ENCODE data around the gene GFOD2. TPM values are rescaled to one million over a fixed set of nuclear protein-coding genes. Genes with fewer than 3 reads are reported as not detected.

GFOD2 gene
- total RNA-seq, 1 donor from 2014 or later, result 86.7 TPM

DNA sequence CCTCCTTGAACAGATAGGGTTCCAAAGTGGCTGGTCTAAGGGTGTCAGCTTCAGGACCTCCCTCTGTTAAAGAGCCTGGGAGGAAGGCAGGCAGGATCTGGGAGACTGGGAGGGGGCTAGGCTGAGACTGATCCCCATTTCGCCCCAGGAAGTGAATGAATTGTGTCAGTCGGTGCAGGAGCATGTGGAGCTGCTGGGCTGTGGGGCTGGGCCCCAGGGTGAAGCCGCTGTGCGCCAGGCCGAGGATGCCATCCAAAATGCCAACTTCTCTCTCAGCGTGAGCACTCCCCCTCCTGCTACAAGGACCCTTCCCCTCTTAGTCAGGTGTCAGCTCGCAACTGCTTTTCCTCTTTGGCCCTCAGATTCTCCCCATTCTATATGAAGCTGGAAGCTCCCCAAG, 68.1 kb downstream of the GFOD2 start:
- no peak for DNase-seq
- peaks cover 16% of the 10 kb centered on the region for H3K36me3 Mint-ChIP-seq (ENCODE audit: unreplicated experiment)

DNA sequence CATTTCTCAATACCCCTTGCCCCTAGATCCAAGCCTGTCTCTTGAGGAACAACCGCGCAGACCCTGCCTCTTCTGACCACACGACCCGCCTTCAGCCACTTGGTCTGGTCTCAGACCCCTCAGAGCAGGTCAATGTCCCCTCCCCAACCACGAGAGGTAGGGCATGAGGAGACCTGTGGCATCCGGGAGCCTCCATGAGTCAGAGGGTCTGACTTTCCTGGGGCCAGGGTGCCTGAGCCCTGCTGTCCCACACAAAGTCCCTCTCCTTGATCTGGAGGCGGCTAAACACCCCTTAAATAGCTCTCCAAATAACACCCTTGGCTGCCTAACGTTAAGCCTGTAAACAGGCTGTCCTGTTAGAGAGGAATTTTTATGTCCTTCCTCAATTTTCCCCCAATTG, 69.1 kb downstream of the GFOD2 start:
- DNase-seq, result no peak
- TF ChIP-seq, protein P1, sequence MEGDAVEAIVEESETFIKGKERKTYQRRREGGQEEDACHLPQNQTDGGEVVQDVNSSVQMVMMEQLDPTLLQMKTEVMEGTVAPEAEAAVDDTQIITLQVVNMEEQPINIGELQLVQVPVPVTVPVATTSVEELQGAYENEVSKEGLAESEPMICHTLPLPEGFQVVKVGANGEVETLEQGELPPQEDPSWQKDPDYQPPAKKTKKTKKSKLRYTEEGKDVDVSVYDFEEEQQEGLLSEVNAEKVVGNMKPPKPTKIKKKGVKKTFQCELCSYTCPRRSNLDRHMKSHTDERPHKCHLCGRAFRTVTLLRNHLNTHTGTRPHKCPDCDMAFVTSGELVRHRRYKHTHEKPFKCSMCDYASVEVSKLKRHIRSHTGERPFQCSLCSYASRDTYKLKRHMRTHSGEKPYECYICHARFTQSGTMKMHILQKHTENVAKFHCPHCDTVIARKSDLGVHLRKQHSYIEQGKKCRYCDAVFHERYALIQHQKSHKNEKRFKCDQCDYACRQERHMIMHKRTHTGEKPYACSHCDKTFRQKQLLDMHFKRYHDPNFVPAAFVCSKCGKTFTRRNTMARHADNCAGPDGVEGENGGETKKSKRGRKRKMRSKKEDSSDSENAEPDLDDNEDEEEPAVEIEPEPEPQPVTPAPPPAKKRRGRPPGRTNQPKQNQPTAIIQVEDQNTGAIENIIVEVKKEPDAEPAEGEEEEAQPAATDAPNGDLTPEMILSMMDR (IDR thresholded peaks at IDR 0.05; ENCODE audit: partially characterized antibody, unreplicated experiment), result no peak
- H3K36me3 Mint-ChIP-seq (ENCODE audit: unreplicated experiment), result peaks cover 11% of the 10 kb centered on the region
- H3K4me1 Mint-ChIP-seq (ENCODE audit: low read depth, unreplicated experiment), result peaks cover 2% of the 10 kb centered on the region
- H3K9me3 Mint-ChIP-seq (ENCODE audit: unreplicated experiment), result peaks cover 11% of the 10 kb centered on the region
- no peak overlapping the region for H3K4me3 Mint-ChIP-seq (ENCODE audit: unreplicated experiment)
- H3K27me3 Mint-ChIP-seq (ENCODE audit: unreplicated experiment), result peaks cover 25% of the 10 kb centered on the region
- no peak overlapping the region for H3K27ac Mint-ChIP-seq (ENCODE audit: unreplicated experiment)

More for the DNA sequence above, 68.1 kb downstream of the GFOD2 start:
- Mint-ChIP-seq H3K4me1 (ENCODE audit: low read depth, unreplicated experiment) (peaks cover 2% of the 10 kb centered on the region), H3K27ac (ENCODE audit: unreplicated experiment) (no peak overlapping the region), H3K4me3 (ENCODE audit: unreplicated experiment) (peak overlapping the region; percentile 9), H3K9me3 (ENCODE audit: unreplicated experiment) (peaks cover 13% of the 10 kb centered on the region), H3K27me3 (ENCODE audit: unreplicated experiment) (peaks cover 31% of the 10 kb centered on the region)
- TF ChIP-seq, protein P1 (IDR thresholded peaks at IDR 0.05; ENCODE audit: partially characterized antibody, unreplicated experiment), result no peak

DNA sequence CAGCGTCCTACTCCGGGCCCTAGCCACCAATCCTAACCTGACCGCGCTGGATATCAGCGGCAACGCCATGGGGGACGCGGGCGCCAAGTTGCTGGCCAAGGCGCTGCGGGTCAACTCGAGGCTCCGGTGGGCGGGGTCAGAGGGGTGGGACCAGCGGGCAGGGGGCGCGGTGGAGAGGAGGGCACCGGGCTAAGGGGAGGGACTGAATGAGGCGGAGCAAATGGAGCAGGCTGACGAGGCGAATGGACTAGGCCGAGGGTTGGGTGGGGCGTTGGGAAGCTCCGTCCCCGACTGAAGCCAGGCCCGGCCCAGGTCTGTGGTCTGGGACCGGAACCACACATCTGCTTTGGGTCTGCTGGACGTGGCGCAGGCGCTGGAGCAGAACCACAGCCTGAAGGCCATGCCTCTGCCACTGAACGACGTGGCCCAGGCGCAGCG, 69.6 kb downstream of the GFOD2 start:
- Mint-ChIP-seq H3K27ac (ENCODE audit: unreplicated experiment) (no peak overlapping the region), H3K27me3 (ENCODE audit: unreplicated experiment) (peaks cover 25% of the 10 kb centered on the region), H3K4me3 (ENCODE audit: unreplicated experiment) (no peak overlapping the region), H3K9me3 (ENCODE audit: unreplicated experiment) (peaks cover 12% of the 10 kb centered on the region), H3K4me1 (ENCODE audit: low read depth, unreplicated experiment) (peaks cover 2% of the 10 kb centered on the region), H3K36me3 (ENCODE audit: unreplicated experiment) (peaks cover 11% of the 10 kb centered on the region)
- peak; percentile 59 for DNase-seq
- TF ChIP-seq, protein P1 (IDR thresholded peaks at IDR 0.05; ENCODE audit: partially characterized antibody, unreplicated experiment), result no peak

DNA sequence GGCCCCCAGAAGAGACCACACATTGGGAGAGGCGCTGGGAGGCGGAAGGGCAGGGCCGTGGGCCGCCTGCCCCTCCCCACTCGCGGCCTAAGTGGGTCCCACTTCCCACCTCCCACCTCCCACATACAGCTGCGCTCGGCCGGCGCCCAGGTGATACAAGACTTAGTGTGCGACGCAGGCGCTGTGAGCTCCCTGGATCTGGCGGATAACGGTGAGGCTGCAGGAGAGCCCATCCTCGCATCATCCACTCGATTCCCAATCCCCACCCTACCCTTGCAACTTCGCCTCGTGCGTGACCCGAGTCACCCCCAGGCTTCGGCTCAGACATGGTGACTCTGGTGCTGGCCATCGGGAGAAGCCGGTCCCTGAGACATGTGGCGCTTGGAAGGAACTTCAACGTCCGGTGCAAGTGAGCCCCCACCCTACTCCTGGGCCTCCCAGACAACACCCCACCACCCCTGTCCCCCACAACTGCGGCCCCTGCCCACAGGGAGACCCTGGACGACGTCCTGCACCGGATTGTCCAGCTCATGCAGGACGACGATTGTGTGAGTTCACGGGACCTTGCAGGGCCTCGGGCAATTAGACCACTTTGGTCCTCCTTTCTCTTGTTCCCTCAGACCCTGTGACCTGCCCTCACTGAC, 70.2 kb downstream of the GFOD2 start:
- H3K27ac Mint-ChIP-seq (ENCODE audit: unreplicated experiment), result no peak overlapping the region
- peaks cover 11% of the 10 kb centered on the region for H3K36me3 Mint-ChIP-seq (ENCODE audit: unreplicated experiment)
- H3K4me3 Mint-ChIP-seq (ENCODE audit: unreplicated experiment), result no peak overlapping the region
- H3K9me3 Mint-ChIP-seq (ENCODE audit: unreplicated experiment), result peaks cover 15% of the 10 kb centered on the region
- H3K4me1 Mint-ChIP-seq (ENCODE audit: low read depth, unreplicated experiment), result peaks cover 2% of the 10 kb centered on the region
- peaks cover 26% of the 10 kb centered on the region for H3K27me3 Mint-ChIP-seq (ENCODE audit: unreplicated experiment)
- TF ChIP-seq, protein P1 (IDR thresholded peaks at IDR 0.05; ENCODE audit: partially characterized antibody, unreplicated experiment), result no peak
- DNase-seq, result no peak

DNA sequence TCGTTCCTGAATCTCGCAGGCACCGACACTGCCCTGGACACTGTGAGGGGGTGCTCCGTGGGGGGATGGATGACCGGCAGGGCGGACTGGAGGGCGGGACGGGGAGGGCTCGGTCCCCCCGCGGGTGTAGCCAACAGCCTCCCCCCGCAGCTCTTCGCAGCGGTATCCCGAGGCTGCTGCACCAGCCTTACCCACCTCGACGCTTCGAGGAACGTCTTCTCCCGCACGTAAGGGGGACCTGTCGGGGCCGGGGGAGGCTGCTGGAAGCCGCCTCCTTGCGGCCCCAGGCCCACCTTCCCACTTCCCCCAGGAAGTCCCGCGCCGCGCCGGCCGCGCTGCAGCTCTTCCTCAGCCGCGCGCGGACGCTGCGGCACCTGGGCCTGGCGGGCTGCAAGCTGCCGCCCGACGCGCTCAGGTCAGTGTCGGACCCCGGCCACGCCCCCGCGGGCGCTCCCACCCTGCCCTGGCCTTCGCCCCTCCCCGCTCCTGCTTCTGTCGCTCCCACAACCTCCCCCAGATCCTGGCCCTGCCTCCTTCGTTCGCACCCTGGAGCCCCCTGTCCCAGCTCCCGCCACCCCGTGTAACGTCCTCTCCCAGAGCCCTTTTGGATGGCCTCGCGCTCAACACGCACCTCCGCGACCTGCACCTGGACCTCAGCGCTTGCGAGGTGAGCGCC, 70.9 kb downstream of the GFOD2 start:
- Mint-ChIP-seq H3K36me3 (ENCODE audit: unreplicated experiment) (peaks cover 11% of the 10 kb centered on the region), H3K4me1 (ENCODE audit: low read depth, unreplicated experiment) (peaks cover 2% of the 10 kb centered on the region), H3K9me3 (ENCODE audit: unreplicated experiment) (peaks cover 13% of the 10 kb centered on the region), H3K27me3 (ENCODE audit: unreplicated experiment) (peaks cover 24% of the 10 kb centered on the region), H3K27ac (ENCODE audit: unreplicated experiment) (no peak overlapping the region), H3K4me3 (ENCODE audit: unreplicated experiment) (no peak overlapping the region)
- TF ChIP-seq, protein P1 (IDR thresholded peaks at IDR 0.05; ENCODE audit: partially characterized antibody, unreplicated experiment), result no peak
- DNase-seq, result no peak

Measured in glutamatergic neuron (in vitro differentiated cells).